Ishikawa (cell line): ENCODE measurements around the gene NOB1.

Experiments
- CREB1 ChIP-seq: IDR thresholded peaks from 2 replicates; pipeline ENCODE4 v1.6.1; 2012; ENCODE audit warnings: low read depth
- TCF12 ChIP-seq: IDR thresholded peaks from 2 replicates; pipeline ENCODE4 v1.6.1; 2012; ENCODE audit warnings: low read depth
- TEAD4 ChIP-seq: IDR thresholded peaks from 2 replicates; pipeline ENCODE4 v1.6.1; 2012
- TF ChIP-seq, protein P1 (sequence below): IDR thresholded peaks from 2 replicates; pipeline ENCODE4 v1.6.1; 2012

GRCh38 chr16:69720822-69721430 is 33.8 kb downstream of the NOB1 start:
- TF ChIP-seq TCF12 (no peak), TEAD4 (no peak), CREB1 (no peak)
- TF ChIP-seq, protein P1, sequence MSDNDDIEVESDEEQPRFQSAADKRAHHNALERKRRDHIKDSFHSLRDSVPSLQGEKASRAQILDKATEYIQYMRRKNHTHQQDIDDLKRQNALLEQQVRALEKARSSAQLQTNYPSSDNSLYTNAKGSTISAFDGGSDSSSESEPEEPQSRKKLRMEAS = no peak
